K562 (cell line): ENCODE results near the gene MAP2K4. TPM values are rescaled to one million over a fixed set of nuclear protein-coding genes. Genes with fewer than 3 reads are reported as not detected.

ENCODE experiments used
- BACH1 ChIP-seq: fragments of 200-800 bp; sonication (Bioruptor generic); IDR thresholded peaks from 2 replicates; pipeline ENCODE4 v1.6.1; 2016; ENCODE audit warnings: missing genetic modification characterization, missing compliant biosample characterization
- GTF2F1 ChIP-seq: IDR thresholded peaks from 2 replicates; pipeline ENCODE4 v1.6.1; 2011; ENCODE audit warnings: low read depth, low read length, improper control_type of control experiment
- HCFC1 ChIP-seq: IDR thresholded peaks from 2 replicates; pipeline ENCODE4 v1.6.1; 2012; ENCODE audit warnings: low read depth, low read length, improper control_type of control experiment
- MCM5 ChIP-seq: fragments of 450-650 bp; IDR thresholded peaks from 2 replicates; pipeline ENCODE4 v1.6.1; 2016; ENCODE audit warnings: low read depth
- SAFB ChIP-seq: fragments of 200-400 bp; formaldehyde crosslinking; IDR thresholded peaks from 2 replicates; pipeline ENCODE4 v1.6.1; 2017; ENCODE audit warnings: low read depth, low read length, borderline replicate concordance
- ZBTB8A ChIP-seq: fragments of 450-650 bp; IDR thresholded peaks from 2 replicates; pipeline ENCODE4 v1.6.1; 2018; ENCODE audit warnings: mild to moderate bottlenecking, moderate library complexity; ENCODE audit not compliant: partially characterized antibody
- ZFP30 ChIP-seq: fragments of 250-450 bp; sonication (Bioruptor Pico); IDR thresholded peaks from 2 replicates; pipeline ENCODE4 v1.8.0; 2022; ENCODE audit warnings: moderate library complexity, mild to moderate bottlenecking, inconsistent platforms, borderline replicate concordance
- ZSCAN32 ChIP-seq: fragments of 450-650 bp; formaldehyde crosslinking; IDR thresholded peaks from 2 replicates; pipeline ENCODE4 v1.4.0; 2020; ENCODE audit warnings: mild to moderate bottlenecking, moderate library complexity
- polyA plus RNA-seq, 8 experiments: library from polyadenylated mRNA; depleted of rRNA in 4 of 8; stranded (reverse) in 5 of 8; unstranded in 3 of 8; fragments of >200 nt; fragmentation: Nextera tagmentation in 2 of 8; fragmentation: Illumina TruSeq in 1 of 8; extraction: Ambion mirVana in 2 of 8; extraction: Trizol in 1 of 8; gene quantifications; 2 replicates each; pipeline versions ENCODE4 v1.2.1 to v1.2.3, GENCODE V29; 2011 to 2014; ENCODE audit warnings: inconsistent platforms in 1 of 8, missing spikeins in 1 of 8
- total RNA-seq, 7 experiments: library from RNA; depleted of rRNA in 6 of 7; stranded (reverse); fragments of >200 nt in 6 of 7; fragmentation: Illumina TruSeq in 2 of 7; extraction: Trizol in 2 of 7; gene quantifications; 2 replicates each; pipeline versions ENCODE4 v1.2.1 to v1.2.3, GENCODE V29; 2011 to 2021; ENCODE audit warnings: low replicate concordance in 1 of 7
- TF ChIP-seq, protein P1 (sequence below), 2 experiments: fragments of 450-650 bp; IDR thresholded peaks; 2 replicates each; pipeline ENCODE4 v1.6.1; 2016; ENCODE audit warnings: mild to moderate bottlenecking in 2 of 2, borderline replicate concordance in 1 of 2, low read depth in 1 of 2, moderate library complexity in 1 of 2
- TF ChIP-seq, protein P2 (sequence below): fragments of 450-650 bp; formaldehyde crosslinking; IDR thresholded peaks from 2 replicates; pipeline ENCODE4 v1.4.0; 2020; ENCODE audit warnings: mild to moderate bottlenecking
- TF ChIP-seq, protein P3 (sequence below): sonication (generic); formaldehyde crosslinking; IDR thresholded peaks from 2 replicates; pipeline ENCODE4 v1.5.0; 2020; ENCODE audit warnings: missing genetic modification reagents
- TF ChIP-seq, protein P4 (sequence below): sonication (generic); formaldehyde crosslinking; IDR thresholded peaks from 2 replicates; pipeline ENCODE4 v1.8.0; 2023; ENCODE audit warnings: mild to moderate bottlenecking, missing genetic modification reagents

Gene MAP2K4
- total and polyA plus RNA-seq, 9 of the 15 experiments (the other 6 are each of a cell fraction or from before 2014, with no cell fraction given) = 3.0 to 15.9 (median 10.8) TPM

DNA sequence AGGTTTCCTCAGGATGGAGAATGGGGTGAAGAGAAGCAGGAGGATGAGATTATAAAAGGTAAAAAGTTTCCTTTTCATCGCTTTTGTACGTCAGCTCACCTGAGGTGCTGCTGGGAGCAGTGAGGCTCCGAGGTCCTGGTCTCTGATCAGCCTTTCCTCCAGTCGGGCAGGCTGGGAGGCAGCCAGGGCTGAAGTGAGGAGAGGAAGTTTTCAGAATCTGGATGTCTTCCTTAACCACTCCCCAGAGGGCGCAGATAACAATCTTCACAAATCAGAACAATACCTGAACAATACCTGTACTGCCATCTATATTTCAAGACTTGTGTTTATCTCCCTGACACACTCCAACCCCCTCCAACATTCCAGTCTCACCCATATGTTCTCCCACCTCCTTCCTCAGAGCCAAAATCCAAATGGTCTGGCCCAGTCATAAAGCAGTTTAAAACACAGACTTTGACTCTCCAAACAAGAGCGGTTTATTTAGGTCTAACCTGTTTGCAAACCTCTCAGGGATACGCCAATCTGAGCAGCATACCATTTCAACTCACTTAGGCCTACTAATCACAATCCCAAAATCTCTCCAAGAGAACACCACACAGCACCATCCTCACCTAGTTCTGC is 30.2 kb upstream of the MAP2K4 start (continued):
- TF ChIP-seq, protein P1, sequence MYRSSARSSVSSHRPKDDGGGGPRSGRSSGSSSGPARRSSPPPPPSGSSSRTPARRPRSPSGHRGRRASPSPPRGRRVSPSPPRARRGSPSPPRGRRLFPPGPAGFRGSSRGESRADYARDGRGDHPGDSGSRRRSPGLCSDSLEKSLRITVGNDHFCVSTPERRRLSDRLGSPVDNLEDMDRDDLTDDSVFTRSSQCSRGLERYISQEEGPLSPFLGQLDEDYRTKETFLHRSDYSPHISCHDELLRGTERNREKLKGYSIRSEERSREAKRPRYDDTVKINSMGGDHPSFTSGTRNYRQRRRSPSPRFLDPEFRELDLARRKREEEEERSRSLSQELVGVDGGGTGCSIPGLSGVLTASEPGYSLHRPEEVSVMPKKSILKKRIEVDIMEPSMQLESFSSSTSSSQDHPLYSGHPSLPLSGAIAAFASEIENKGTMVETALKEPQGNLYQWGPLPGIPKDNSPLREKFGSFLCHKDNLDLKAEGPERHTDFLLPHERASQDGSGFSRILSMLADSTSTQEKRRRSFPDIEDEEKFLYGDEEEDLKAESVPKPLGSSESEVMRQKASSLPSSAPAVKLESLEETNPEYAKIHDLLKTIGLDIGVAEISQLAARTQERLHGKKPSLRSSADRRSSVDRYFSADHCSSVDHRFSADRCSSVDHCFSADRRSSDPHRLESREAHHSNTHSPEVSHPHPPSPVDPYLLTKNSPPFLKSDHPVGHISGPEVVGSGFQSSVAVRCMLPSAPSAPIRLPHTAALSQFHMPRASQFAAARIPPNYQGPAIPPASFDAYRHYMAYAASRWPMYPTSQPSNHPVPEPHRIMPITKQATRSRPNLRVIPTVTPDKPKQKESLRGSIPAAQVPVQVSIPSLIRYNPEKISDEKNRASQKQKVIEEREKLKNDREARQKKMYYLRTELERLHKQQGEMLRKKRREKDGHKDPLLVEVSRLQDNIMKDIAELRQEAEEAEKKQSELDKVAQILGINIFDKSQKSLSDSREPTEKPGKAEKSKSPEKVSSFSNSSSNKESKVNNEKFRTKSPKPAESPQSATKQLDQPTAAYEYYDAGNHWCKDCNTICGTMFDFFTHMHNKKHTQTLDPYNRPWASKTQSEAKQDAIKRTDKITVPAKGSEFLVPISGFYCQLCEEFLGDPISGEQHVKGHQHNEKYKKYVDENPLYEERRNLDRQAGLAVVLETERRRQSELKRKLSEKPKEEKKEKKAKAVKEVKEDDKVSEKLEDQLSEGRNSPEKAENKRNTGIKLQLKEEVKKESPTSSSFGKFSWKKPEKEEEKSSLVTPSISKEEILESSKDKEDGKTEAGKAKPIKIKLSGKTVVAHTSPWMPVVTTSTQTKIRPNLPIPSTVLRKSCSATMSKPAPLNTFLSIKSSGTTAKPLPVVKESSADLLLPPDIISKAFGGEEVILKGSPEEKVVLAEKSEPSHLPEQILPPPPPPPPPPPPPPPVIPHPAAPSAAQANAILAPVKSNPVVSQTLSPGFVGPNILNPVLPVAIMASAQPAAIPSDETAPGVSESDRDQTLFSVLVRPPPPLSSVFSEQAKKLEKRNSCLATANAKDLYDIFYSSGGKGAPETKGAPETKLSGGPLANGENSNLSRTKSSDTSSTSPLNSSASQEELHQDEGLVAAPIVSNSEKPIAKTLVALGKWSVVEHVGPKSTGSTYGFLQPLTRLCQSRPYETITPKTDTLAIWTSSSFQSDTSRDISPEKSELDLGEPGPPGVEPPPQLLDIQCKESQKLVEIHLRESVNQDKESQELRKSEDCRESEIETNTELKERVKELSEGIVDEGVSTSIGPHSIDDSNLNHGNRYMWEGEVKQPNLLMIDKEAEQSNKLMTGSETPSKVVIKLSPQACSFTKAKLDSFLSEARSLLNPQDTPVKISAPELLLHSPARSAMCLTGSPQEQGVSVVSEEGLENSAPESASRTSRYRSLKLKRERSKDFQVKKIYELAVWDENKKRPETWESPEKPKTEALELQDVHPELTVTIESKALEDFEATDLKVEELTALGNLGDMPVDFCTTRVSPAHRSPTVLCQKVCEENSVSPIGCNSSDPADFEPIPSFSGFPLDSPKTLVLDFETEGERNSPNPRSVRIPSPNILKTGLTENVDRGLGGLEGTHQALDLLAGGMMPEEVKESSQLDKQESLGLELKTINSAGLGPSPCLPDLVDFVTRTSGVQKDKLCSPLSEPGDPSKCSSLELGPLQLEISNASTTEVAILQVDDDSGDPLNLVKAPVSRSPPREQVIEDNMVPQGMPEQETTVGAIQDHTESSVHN (IDR thresholded peaks at IDR 0.05; ENCODE audit: borderline replicate concordance in 1 of 2, low read depth in 1 of 2) = no peak
- no peak for TF ChIP-seq MCM5
- TF ChIP-seq ZBTB8A = no peak
- no peak for TF ChIP-seq GTF2F1
- TF ChIP-seq, protein P2, sequence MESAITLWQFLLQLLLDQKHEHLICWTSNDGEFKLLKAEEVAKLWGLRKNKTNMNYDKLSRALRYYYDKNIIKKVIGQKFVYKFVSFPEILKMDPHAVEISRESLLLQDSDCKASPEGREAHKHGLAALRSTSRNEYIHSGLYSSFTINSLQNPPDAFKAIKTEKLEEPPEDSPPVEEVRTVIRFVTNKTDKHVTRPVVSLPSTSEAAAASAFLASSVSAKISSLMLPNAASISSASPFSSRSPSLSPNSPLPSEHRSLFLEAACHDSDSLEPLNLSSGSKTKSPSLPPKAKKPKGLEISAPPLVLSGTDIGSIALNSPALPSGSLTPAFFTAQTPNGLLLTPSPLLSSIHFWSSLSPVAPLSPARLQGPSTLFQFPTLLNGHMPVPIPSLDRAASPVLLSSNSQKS (CRISPR knock-in tag) = no peak
- TF ChIP-seq ZFP30 (CRISPR knock-in tag) = no peak
- TF ChIP-seq ZSCAN32 (CRISPR knock-in tag) = no peak
- no peak for TF ChIP-seq HCFC1
- TF ChIP-seq, protein P3, sequence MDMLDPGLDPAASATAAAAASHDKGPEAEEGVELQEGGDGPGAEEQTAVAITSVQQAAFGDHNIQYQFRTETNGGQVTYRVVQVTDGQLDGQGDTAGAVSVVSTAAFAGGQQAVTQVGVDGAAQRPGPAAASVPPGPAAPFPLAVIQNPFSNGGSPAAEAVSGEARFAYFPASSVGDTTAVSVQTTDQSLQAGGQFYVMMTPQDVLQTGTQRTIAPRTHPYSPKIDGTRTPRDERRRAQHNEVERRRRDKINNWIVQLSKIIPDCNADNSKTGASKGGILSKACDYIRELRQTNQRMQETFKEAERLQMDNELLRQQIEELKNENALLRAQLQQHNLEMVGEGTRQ (CRISPR knock-in tag) = no peak
- TF ChIP-seq BACH1 = no peak
- no peak for TF ChIP-seq SAFB
- TF ChIP-seq, protein P4, sequence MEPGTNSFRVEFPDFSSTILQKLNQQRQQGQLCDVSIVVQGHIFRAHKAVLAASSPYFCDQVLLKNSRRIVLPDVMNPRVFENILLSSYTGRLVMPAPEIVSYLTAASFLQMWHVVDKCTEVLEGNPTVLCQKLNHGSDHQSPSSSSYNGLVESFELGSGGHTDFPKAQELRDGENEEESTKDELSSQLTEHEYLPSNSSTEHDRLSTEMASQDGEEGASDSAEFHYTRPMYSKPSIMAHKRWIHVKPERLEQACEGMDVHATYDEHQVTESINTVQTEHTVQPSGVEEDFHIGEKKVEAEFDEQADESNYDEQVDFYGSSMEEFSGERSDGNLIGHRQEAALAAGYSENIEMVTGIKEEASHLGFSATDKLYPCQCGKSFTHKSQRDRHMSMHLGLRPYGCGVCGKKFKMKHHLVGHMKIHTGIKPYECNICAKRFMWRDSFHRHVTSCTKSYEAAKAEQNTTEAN (CRISPR knock-in tag) = no peak
